Spleen (tissue), 13 donors: ENCODE data around the gene TCF20. TPM values are rescaled to one million over a fixed set of nuclear protein-coding genes. Genes with fewer than 3 reads are reported as not detected.

ENCODE experiments used
- DNase-seq: peaks from one replicate; pipeline ENCODE4 v3.0.0-alpha.2; 2020
- H3K27ac ChIP-seq, 8 donors: fragments of 200-600 bp; sonication (generic) in 7 of 8; 1 replicate in 4 of 8; 2 replicates in 4 of 8; pipeline versions ENCODE4 v1.5.0 to v1.8.0; 2016 to 2021; ENCODE audit warnings: inconsistent platforms in 4 of 8, mild to moderate bottlenecking in 4 of 8, moderate library complexity in 1 of 8
- H3K27me3 ChIP-seq, 7 donors: fragments of 200-600 bp; sonication (generic) in 6 of 7; replicated peaks in 1 of 7; 1 replicate in 4 of 7; 2 replicates in 3 of 7; pipeline versions ENCODE4 v1.5.0 to v1.8.0; 2016 to 2021; ENCODE audit warnings: inconsistent platforms in 3 of 7, mild to moderate bottlenecking in 1 of 7
- H3K36me3 ChIP-seq, 6 donors: fragments of 200-600 bp; sonication (generic) in 5 of 6; 1 replicate in 4 of 6; 2 replicates in 2 of 6; pipeline versions ENCODE4 v1.5.0 to v1.8.0; 2016 to 2021; ENCODE audit warnings: inconsistent platforms in 2 of 6
- H3K4me1 ChIP-seq, 6 donors: fragments of 200-600 bp; sonication (generic) in 5 of 6; 1 replicate in 3 of 6; 2 replicates in 3 of 6; pipeline versions ENCODE4 v1.5.0 to v1.8.0; 2016 to 2021; ENCODE audit warnings: inconsistent platforms in 3 of 6
- H3K4me3 ChIP-seq, 8 donors: fragments of 200-600 bp; sonication (generic) in 7 of 8; 1 replicate in 4 of 8; 2 replicates in 4 of 8; pipeline versions ENCODE4 v1.5.0 to v1.8.0; 2016 to 2021; ENCODE audit warnings: inconsistent platforms in 4 of 8, mild to moderate bottlenecking in 4 of 8, moderate library complexity in 2 of 8
- H3K9me3 ChIP-seq, 8 donors: fragments of 200-600 bp; sonication (generic) in 7 of 8; 1 replicate in 4 of 8; 2 replicates in 4 of 8; pipeline versions ENCODE4 v1.5.0 to v1.8.0; 2016 to 2021; ENCODE audit warnings: inconsistent platforms in 4 of 8
- POLR2A ChIP-seq, 3 donors: fragments of 450-650 bp; IDR thresholded peaks; one replicate each; pipeline ENCODE4 v1.5.1; 2017; ENCODE audit warnings: antibody characterized with exemption in 3 of 3, mild to moderate bottlenecking in 1 of 3
- POLR2AphosphoS5 ChIP-seq, 3 donors: sonication (generic); formaldehyde crosslinking; IDR thresholded peaks; one replicate each; pipeline ENCODE4 v1.5.1; 2017; ENCODE audit warnings: antibody characterized with exemption in 3 of 3
- WGBS, 5 donors: extraction: QIAGEN DNeasy Blood & Tissue Kit in 3 of 5; methylation state at CpG; one replicate each; pipeline versions ENCODE4 v1.1.5 to v1.1.7; 2013 to 2018; 5-methylcytosine and 5-hydroxymethylcytosine counted together
- intact Hi-C: fragments of 100-400 bp; cut with DNase I; formaldehyde crosslinking; loops from one replicate; pipeline ENCODE4 v1.15.0; 2023; ENCODE audit warnings: low total_unique reads
- long read RNA-seq, 2 donors: transcript quantifications; one replicate each; lab custom pipeline, GENCODE V29; 2026
- polyA plus RNA-seq, 3 donors: library from polyadenylated mRNA; stranded (reverse); fragments of 200-250 nt; gene quantifications; one replicate each; pipeline ENCODE4 v1.2.1, GENCODE V29; 2013
- total RNA-seq, 7 donors: library from RNA; depleted of rRNA in 3 of 7; stranded (reverse); fragments of >200 nt in 3 of 7; fragmentation: NEBNext Ultra II Directional in 4 of 7; extraction: Animal tissue kit (Norgen Biotek cat#: 25700) in 4 of 7; gene quantifications; one replicate each; pipeline versions ENCODE4 v1.1.0 to v1.2.1, GENCODE V29; 2016 to 2021
- TF ChIP-seq, protein P1 (sequence below), 11 experiments: fragments of 200-600 bp in 7 of 11; fragments of 450-650 bp in 4 of 11; sonication (generic) in 4 of 11; IDR thresholded peaks in 8 of 11; conservative IDR thresholded peaks in 3 of 11; 1 replicate in 7 of 11; 2 replicates in 4 of 11; pipeline versions ENCODE4 v1.4.0 to v1.8.0; 2016 to 2021; ENCODE audit warnings: antibody characterized with exemption in 11 of 11, inconsistent platforms in 4 of 11, mild to moderate bottlenecking in 1 of 11
- donor health status: healthy with polysubstance abuse.
- donor health status: DM: no; HTN: no; CAD: no; lungs with moderate emphysema.
- donor health status: DM: no; HTN: no; CAD: no.
- donor health status: Bipolar disorder and iron deficiency.
- donor health status: healthy.
- donor health status: DM: no; HTN: no; CAD: no.
- donor health status: DM: yes; HTN: yes; CAD: no.

TCF20 gene
- total RNA-seq (10 to 100 TPM; 38.5 to 54.1 (median 45.6) TPM), polyA plus RNA-seq (10 to 100 TPM in 1 of 3 donors, 1 to 10 TPM in 2; 4.4 to 10.5 (median 4.9) TPM)
- long read RNA-seq, donor 1, full-length matches to known transcripts = 3 of 9 reads
- long read RNA-seq, donor 1, partial matches to known transcripts = 0 of 9 reads
- long read RNA-seq, donor 1, other reads (novel, unspliced or antisense) = 6 of 9 reads
- long read RNA-seq, donor 2, full-length matches to known transcripts = 1 of 1 reads
- long read RNA-seq, donor 2, partial matches to known transcripts = 0 of 1 reads
- long read RNA-seq, donor 2, other reads (novel, unspliced or antisense) = 0 of 1 reads

DNA sequence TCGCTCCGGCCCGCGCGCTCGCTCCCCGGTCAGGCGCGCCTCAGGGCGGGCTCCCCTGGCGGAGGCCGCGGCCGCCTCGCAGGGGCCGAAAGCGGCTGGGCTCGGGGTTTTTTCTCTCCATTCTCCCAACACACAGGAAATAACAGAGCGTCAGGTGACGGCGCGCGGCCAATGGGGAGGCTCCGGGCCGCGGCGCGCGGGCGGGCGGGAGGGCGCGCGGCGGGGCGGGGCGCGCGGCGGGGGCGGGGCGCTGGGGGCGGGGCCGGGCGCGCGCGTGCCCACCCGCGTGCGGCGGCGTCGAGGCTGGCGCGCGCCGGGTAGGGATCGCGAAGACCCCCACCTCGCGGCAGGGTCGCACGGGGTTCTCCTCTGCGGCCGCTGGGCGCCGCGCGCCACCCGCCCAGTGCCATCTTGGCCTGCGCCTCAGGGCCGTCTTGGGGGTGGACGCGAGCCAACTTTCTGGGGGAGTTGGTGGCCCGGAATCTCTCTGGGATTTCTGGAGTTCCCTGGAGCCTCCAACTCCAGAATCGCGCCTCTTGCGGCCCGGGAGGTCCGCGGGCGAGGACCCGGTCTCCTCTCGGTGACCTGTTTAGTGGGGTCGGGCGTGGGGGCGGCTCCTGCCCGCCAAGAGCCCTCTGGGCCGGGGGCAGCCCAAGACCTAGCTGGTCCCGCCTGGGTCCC is at the start of gene TCF20:
Gene TCF20 (minus strand): TSS at position 144 of the 681 bp plus-strand sequence. CDS start 55,348 bp downstream, outside the sequence.
- Histone ChIP-seq H3K4me1 (peaks cover 6 to 60% (median 37%) of the 10 kb centered on the region in 6 donors), H3K27ac (peak within 1 kb of the TSS; percentile 81 to 95 (median 92)), H3K27me3 (no peaks in the 10 kb centered on the region), H3K9me3 (no peaks in the 10 kb centered on the region), H3K36me3 (peaks cover 0 to 8% (median 0%) of the 10 kb centered on the region in 6 donors), H3K4me3 (peak within 1 kb of the TSS; percentile 68 to 100 (median 98))
- peak; percentile 95 for DNase-seq
- TF ChIP-seq, protein P1, sequence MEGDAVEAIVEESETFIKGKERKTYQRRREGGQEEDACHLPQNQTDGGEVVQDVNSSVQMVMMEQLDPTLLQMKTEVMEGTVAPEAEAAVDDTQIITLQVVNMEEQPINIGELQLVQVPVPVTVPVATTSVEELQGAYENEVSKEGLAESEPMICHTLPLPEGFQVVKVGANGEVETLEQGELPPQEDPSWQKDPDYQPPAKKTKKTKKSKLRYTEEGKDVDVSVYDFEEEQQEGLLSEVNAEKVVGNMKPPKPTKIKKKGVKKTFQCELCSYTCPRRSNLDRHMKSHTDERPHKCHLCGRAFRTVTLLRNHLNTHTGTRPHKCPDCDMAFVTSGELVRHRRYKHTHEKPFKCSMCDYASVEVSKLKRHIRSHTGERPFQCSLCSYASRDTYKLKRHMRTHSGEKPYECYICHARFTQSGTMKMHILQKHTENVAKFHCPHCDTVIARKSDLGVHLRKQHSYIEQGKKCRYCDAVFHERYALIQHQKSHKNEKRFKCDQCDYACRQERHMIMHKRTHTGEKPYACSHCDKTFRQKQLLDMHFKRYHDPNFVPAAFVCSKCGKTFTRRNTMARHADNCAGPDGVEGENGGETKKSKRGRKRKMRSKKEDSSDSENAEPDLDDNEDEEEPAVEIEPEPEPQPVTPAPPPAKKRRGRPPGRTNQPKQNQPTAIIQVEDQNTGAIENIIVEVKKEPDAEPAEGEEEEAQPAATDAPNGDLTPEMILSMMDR (IDR thresholded peaks at IDR 0.05 in 8 of 11, conservative IDR thresholded peaks at IDR 0.05 in 3 of 11) = no peak
- peak; percentile 69 to 72 (median 70) for TF ChIP-seq POLR2AphosphoS5 (IDR thresholded peaks at IDR 0.05)
- 0 to 24% (median 12%) methylated on average over 4 to 91 of the region's 91 CpGs for WGBS, 5 donors
- intact Hi-C loops = no loop called here

DNA sequence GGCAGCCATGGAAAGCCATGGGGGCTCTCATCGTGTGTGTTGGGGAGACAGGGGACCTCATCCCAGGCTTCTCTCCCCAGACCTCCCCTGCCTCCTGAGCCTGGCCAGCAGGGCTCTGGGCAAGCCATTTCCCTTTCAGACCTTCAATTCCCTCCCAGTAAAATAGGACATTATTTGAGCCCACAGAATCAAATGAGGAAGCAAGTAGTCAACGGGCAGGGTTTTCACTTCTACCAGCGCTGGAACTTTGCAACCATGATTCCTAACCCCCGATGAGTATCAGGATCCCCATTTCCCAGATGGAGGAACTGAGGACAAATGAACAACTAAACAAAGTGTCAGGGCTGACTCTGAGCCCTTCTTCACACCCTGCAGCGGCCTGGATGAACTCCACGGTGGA is 48.9 kb upstream of the TCF20 start:
- intact Hi-C loops = no loop called here
- Histone ChIP-seq H3K36me3 (no peaks in the 10 kb centered on the region), H3K4me3 (no peak overlapping the region), H3K4me1 (peaks cover 0 to 11% (median 0%) of the 10 kb centered on the region in 6 donors), H3K27me3 (peaks cover 0 to 10% (median under 1%) of the 10 kb centered on the region in 7 donors), H3K9me3 (no peaks in the 10 kb centered on the region), H3K27ac (no peak overlapping the region)
- 69 to 80% (median 73%) methylated on average over 5 to 6 of the region's 6 CpGs for WGBS, 5 donors
- no peak for DNase-seq
- no peak for TF ChIP-seq POLR2AphosphoS5 (IDR thresholded peaks at IDR 0.05)
- no peak for TF ChIP-seq POLR2A (IDR thresholded peaks at IDR 0.05)
- TF ChIP-seq, protein P1 (IDR thresholded peaks at IDR 0.05 in 8 of 11, conservative IDR thresholded peaks at IDR 0.05 in 3 of 11) = no peak

DNA sequence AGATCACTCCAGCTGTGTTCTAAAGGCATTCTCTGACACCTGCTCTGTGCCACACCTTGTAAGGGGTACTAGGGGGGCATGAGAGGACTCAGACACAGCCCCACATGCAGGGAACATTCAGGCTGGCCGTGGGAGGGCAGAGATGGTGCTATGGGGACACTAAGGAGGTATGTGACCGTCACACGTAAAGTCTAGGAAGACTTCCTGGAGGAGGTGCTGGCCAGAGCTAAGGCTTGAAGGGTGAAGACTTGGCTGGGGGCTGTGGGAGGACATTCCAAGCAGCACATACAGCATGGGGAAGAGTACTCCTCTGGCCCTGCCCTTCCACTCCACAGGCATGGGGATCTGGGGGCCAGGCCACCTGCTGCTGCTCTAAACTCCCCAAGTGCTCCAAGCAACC is 48.5 kb upstream of the TCF20 start:
- no peak overlapping the region for H3K27ac ChIP-seq
- 69 to 91% (median 84%) methylated on average over 3 of the region's 3 CpGs for WGBS, 5 donors
- H3K4me3 ChIP-seq = no peak overlapping the region
- H3K36me3 ChIP-seq = no peaks in the 10 kb centered on the region
- intact Hi-C loops = no loop called here
- DNase-seq = no peak
- no peaks in the 10 kb centered on the region for H3K9me3 ChIP-seq
- TF ChIP-seq, protein P1 (IDR thresholded peaks at IDR 0.05 in 8 of 11, conservative IDR thresholded peaks at IDR 0.05 in 3 of 11) = no peak
- TF ChIP-seq POLR2A (IDR thresholded peaks at IDR 0.05) (no peak), POLR2AphosphoS5 (IDR thresholded peaks at IDR 0.05) (no peak)
- H3K27me3 ChIP-seq = peaks cover 0 to 14% (median 4%) of the 10 kb centered on the region in 7 donors
- peaks cover 0 to 12% (median 2%) of the 10 kb centered on the region in 6 donors for H3K4me1 ChIP-seq
